Raji (cell line): ENCODE data around the gene TNIP3.

Source experiments
- POLR2A ChIP-seq: IDR thresholded peaks from 2 replicates; pipeline ENCODE4 v1.6.1; 2011; ENCODE audit warnings: low read depth, low read length, control low read depth; ENCODE audit not compliant: insufficient read depth

The TNIP3 gene, protein sequence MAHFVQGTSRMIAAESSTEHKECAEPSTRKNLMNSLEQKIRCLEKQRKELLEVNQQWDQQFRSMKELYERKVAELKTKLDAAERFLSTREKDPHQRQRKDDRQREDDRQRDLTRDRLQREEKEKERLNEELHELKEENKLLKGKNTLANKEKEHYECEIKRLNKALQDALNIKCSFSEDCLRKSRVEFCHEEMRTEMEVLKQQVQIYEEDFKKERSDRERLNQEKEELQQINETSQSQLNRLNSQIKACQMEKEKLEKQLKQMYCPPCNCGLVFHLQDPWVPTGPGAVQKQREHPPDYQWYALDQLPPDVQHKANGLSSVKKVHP

DNA sequence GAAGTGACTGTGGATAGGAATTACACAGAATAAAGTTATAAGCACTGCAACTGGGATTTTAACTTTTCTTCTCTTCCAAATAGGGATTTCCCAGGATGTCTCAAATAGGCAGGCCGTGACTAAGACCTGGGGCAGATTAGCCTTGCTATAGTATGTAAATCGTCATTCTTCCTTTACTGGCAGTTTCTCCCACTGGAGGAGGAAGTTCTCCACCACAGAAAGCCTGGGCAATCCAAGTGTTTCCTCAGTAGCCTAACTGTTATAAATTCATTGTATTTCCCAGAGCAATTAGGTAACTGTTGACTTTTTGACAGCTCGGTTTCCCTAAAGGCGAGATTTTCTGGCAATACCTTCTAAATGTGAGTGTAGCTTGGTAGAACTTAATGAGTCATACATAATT lies at the start of gene TNIP3:
Gene TNIP3, minus strand, starts transcription at position 31 of the 400 bp plus-strand sequence. CDS start 196 bp downstream, outside the sequence.
- no peak for TF ChIP-seq POLR2A

DNA sequence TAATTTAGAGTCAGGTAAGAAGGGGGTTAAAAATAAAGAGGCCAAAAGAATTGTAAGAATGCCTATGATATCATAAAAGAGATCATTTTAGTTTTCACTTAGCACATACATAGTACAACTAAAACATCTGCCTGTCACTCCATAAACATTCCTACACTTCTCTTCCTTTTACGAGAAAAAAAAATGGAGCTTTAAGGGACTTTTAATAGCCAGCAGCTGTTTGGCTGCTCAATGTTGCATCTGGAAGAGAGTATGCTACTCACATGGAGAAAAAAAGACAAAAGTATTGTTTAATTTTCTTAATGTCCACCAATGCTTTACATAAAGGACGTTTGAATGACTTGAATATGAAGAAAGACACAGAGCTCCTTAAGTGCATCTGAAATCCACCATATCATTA lies 48.7 kb upstream of the TNIP3 start:
- TF ChIP-seq POLR2A, result no peak

DNA sequence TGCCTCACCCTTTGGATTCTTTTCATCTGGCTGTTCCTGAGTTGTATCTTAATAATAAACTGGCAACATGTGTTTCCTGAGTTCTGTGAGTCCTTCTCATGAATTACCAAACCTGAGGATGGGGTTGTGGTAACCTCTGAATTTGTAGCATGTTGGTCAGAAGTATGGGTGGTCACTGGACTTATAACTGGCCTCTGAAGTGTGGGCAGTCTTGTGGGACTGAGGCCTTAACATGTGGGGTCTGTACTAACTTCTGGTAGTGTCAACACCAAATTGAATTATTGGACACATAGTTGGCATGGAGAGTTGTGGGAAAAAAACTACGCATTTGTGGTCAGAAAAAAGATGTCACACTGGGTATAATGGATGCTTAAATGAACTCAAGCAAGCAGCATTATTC lies 45.0 kb upstream of the TNIP3 start:
- no peak for TF ChIP-seq POLR2A

DNA sequence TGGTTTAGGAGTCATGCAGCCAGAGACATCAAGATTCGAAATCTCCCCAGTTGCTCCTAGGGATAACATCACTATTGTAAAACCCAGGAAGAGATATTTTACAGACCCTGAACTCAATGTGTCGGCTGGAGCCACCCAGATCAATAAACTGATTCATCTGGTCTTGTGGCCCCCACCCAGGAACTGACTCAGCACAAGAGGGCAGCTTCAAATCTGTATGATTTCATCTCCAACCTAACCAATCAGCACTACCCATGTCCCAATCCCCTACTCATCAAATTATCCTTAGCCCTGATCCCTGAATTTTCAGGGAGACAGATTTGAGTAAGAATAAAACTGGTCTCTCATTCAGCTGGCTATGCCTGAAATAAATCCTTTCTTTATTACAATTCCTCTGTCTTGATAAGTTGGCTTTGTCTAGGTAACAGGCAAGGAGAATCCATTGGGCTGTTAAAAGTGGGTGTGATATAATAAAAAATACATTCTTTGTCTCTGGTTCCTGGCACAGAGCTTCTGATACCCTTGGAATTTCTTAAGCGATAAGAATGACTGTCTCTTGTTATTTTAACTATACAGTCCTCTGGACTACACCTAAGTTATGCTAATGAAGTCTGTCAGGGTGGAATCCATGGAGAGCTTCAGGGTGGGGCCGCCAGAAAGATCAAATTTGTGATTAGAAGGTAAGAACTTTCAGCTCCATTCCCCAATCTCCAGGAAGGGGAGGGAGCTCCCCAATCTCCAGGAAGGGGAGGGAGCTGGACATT lies 44.3 kb upstream of the TNIP3 start:
- no peak for TF ChIP-seq POLR2A

- TF ChIP-seq POLR2A, result no peak
Observed at GRCh38 chr4:121200795-121201472, 36.8 kb upstream of the TNIP3 start.

GRCh38 chr4:121199742-121200561 lies 35.8 kb upstream of the TNIP3 start:
- TF ChIP-seq POLR2A, result no peak

DNA sequence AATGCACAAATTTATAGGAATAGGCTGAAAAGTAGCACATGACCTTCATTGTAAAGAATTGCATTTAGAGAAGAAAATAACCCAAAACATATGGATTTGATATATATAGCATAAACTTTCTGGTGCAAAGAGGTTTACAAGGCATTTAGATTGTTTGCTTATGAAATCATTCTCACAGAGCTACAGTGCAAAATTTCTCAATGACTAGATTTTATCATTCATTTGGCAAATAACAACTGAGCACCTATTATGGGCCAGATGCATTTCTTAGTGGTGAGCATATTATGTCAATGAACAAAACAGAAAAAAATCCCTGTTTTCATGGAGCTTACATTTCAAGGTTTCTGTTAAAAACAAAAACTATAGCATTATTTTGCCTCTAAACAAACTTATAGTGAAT lies 34.1 kb upstream of the TNIP3 start:
- no peak for TF ChIP-seq POLR2A

GRCh38 chr4:121195649-121196048 lies 31.5 kb upstream of the TNIP3 start:
- no peak for TF ChIP-seq POLR2A

DNA sequence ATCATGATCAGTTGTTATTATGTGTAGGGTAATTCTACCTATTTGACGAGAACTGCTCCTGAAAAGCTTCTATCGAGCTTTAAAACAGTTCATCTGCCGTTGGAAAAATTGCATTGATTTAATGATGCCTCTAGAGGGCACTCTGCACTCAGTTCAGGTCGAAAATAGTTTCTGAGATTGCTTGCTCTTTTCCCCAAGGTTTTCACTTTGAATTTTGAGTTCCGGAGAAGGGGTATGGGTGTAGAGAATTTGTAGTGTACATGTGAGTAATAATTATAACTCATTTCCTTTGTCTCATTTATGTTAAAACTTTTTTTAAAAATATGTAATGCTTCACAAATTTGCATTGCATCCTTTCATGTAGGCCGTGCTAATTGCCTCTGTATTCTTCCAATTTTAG lies 28.4 kb upstream of the TNIP3 start:
- no peak for TF ChIP-seq POLR2A

DNA sequence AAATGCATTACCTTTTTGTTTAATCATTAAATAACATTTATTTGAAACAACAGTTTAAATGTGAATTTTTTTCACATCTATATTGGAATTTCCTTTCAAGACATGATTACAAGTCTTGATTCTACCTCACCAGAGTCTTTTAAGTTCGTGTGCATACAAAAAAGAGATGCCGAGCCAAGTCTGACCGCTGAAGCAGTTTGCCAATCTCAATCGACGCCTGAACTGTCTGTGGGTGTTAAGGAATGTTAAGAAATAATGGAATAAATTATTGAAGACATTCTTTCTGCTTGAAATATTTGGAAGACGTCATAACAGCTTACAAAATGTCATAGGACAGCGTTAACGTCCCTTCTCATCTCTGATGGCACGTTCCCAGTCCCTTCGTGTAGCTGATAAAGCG lies 27.9 kb upstream of the TNIP3 start:
- TF ChIP-seq POLR2A, result no peak

DNA sequence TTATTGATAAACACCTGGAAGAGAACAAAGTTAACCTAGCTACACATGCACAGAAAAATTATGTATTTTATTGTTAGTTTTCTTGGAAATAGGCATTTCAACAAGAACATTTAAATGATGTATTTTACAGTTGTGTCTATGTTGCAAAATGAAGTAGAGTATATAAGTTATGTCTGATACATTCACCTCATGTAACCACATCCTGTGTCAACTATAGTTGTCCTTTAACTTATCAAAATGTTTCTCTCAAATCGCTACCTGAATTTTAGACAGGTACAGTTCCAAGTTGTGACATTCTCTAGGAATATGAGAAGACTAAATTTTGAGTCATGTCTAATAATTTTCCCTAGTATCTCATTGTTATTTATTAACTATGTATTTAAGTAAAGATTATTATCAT lies 27.2 kb upstream of the TNIP3 start:
- no peak for TF ChIP-seq POLR2A

DNA sequence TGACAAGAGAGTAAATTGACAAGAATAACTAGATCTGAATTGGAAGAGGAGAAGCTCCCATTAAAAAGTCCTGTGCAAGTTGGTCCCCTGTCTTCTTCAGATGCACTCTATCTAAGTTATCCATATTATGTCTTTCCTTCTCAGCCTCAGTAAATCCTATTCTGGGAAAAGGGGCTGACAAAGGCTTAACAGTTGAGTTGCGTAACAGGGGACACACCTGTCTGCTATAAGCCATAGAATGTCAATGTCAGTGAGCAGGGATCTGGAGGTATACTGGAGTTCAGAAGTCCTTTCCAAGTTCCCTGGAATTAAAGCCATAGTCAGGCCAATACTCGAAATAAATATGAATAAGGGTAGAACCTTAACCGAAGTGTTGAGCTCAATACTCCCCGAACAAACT lies 26.3 kb upstream of the TNIP3 start:
- TF ChIP-seq POLR2A, result no peak

DNA sequence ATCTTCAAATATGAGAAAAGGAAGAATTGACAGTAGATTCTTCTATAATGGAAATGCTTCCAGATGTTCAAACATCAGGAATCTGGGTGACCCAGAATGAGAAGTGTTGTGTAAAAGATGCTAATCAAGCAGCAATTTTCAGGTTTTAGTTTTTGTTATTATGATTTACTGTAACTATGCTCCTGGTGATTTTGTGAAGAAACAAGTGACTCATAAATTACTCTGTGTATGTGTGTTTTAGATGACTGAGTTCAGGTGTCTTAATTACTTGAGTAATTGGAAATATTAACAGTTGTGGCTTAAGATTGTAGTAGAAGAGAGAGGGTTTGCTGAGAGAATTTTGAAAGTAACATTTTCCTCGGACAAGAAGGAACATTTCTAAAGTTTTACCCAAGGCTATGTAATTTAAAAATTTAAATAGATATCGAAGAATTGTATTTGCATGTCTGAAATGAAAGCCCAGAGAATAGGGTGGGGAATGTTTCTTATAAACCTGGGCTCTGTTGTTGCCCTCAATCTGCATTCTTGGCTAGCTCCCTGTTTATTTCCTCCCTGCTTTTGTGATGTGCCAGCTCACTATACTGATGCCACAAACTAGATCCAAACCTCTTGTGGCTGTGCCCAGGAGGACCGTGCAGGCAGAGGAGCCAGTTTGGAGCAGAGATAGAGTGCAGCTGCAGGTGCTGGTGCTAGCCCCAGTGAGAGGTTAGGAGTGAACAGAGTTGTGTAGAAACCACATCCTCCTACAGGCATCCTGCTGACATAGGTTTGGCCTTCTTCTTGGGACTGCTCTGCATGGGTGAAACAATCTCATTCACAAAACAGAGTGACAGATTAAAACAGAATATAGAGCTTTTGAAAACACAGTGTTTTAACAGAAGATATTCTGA lies 25.4 kb upstream of the TNIP3 start:
- no peak for TF ChIP-seq POLR2A

DNA sequence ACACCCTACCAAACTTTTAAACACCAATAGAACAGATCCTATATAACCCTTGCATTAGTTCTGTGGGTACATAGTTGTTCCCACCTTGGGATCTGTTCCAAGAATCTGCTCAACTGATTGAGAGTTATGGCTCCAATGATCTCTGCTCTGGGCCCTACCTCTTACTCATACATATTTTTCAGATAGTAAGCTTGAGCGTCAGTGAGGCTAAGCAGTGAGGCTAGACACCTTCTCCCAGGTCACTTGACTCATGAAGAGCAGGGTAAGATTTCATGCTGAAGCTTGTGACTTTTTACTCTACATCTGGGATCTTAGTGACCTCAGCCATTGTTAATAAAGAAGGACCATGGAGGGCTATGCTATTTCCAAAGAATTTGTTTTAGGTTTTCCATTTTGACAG lies 23.1 kb upstream of the TNIP3 start:
- TF ChIP-seq POLR2A, result no peak
